HL-60/S4 treated with retinoic acid at 250 ng/mL for 4 days and 3 days (cell line): ENCODE measurements around the gene DCAF5.
"Not testable (repeated sequence)": the region's sequence is repeated elsewhere in the genome, so short reads cannot be mapped to it uniquely, and the experiment has no call there.

Experiments used
- in situ Hi-C: fragments of 300-500 bp; cut with MboI; formaldehyde crosslinking; loops from 2 replicates; pipeline ENCODE4 v1.7.0; 2022; ENCODE audit warnings: low sequenced_read_pairs

The DCAF5 gene, protein sequence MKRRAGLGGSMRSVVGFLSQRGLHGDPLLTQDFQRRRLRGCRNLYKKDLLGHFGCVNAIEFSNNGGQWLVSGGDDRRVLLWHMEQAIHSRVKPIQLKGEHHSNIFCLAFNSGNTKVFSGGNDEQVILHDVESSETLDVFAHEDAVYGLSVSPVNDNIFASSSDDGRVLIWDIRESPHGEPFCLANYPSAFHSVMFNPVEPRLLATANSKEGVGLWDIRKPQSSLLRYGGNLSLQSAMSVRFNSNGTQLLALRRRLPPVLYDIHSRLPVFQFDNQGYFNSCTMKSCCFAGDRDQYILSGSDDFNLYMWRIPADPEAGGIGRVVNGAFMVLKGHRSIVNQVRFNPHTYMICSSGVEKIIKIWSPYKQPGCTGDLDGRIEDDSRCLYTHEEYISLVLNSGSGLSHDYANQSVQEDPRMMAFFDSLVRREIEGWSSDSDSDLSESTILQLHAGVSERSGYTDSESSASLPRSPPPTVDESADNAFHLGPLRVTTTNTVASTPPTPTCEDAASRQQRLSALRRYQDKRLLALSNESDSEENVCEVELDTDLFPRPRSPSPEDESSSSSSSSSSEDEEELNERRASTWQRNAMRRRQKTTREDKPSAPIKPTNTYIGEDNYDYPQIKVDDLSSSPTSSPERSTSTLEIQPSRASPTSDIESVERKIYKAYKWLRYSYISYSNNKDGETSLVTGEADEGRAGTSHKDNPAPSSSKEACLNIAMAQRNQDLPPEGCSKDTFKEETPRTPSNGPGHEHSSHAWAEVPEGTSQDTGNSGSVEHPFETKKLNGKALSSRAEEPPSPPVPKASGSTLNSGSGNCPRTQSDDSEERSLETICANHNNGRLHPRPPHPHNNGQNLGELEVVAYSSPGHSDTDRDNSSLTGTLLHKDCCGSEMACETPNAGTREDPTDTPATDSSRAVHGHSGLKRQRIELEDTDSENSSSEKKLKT

DNA sequence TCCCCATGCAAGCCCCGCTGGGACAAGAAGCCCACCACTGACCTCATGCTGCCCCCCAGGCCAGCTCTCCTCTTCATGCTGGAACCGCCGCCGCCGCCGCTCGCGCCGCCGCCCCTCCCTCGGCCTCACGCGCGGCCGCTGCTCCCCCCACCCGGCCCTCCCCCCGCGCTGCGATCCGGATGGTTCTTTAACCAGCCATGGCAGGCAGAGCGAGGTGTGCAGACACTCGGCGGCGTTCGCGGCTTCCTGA lies at the start of gene DCAF5:
Gene DCAF5 (minus strand): TSS at position 218 of the 250 bp plus-strand sequence. CDS start 141 bp downstream, at position 77.
- in situ Hi-C loops = no loop called here

DNA sequence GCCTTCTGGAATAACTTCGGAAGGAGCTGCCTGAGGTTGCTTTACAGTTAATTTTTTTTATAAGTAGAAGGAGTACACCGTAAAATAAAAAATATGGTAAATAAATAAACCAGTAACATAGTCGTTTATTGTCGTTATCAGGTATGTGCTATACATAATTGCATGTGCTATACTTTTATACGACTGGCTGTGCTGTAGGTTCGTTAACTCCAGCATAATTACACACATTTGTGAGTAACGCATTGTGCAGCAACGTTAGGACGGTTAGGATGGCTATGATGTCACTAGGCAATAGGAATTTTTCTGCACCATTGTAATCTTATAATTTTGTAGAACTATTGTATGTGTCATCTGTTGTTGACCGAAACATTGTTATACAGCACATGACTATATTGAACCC lies 46.9 kb upstream of the DCAF5 start:
- in situ Hi-C loops = no loop called here

DNA sequence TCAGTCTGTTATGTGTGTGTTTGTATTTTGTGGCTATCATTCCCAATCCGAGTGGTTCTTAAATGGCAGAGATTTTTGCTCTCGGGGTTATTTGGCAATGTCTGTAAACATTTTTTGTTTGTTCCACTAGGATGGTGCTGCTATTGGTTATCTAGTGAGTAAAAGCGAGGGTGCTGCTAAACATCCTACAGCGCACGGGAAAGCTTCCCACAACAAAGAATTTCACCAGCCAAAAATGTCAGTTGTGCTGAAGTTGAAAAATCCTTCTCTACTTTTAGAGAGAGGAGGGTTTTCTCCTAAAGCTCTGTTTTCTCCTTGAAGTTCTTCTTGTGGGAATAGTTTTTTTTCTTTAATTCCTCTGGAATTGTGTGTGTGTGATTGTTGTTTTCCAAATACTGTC lies 40.8 kb upstream of the DCAF5 start:
- in situ Hi-C loops = no loop called here

DNA sequence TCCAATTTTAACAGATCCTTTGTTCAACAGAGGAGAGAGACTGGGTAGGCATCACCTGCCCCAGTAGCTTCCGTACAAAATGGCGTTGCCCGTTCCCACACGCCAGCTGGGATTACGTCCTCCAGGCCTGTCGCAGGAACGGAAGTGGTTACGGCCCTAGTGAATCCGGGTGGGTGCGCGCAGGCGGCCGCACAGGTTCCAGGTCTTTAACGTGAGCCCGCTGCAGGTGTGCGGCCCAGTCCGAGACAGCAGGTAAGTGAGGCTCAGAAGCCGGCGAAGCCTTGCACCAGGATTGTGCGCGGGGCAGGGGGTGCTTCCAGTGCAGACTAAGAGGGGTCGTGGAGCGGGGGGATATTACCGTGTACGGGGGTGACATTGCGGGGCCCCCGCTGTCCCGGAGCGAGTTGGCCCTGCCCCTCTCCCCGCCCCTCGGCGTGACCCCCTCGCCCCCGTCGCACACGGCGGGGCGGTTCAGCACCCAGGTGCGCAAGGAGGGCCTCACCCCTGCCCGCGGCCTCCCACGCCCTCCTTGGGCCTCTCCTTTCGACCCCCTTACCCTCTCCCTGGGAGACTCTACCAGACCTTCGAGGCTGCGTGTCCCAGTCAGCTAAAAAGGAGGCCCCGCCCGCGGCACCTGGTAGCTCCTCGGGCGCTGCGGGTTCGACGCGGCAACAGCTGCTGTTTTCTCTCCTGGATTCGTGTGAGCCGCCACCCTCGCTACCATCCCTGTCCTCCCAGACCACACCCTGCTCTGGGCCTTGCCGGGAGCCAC lies 38.6 kb upstream of the DCAF5 start, which contains the start of gene EXD2:
Gene EXD2 (plus strand): TSS at position 159 of the 772 bp plus-strand sequence. CDS start 17,973 bp downstream, outside the sequence.
- in situ Hi-C loops = no loop called here

DNA sequence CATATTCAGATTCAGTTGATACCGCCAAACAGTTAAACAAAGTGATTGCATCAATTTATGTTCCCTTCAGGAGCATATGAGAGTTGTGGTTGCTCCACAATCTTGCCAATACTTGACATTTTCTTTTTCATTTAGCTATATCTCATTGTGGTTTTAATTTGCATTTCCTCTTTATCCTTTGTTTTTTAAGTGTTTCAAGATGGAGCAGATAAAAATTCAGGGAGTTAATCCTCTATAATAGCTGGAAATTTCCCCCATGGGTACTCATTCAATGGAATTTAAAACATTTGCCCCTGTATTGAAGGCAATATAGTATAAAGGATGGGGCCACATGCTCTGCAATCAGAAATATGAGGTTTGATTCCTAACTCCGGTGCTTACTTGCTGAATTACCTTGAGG lies 37.3 kb upstream of the DCAF5 start:
- in situ Hi-C loops = no loop called here

DNA sequence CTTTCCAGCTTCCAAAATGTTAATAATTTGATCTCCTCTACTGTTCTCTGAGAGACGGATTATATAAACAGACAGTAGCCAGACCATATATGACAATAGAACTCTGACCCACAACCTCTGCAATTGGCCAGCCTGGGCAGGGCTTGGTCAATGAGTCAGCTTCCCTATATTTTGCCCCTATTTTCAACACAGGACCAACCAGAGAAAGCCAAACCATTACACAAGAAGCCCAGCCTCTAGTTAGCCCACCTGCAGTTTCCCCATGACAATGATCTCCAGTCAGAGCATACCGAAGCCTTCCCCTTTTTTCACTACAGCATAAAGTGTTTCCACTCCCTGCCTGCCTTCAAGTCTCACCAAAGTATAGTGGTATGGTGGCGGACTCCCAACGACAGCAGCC lies 30.8 kb upstream of the DCAF5 start:
- in situ Hi-C loops = no loop called here

DNA sequence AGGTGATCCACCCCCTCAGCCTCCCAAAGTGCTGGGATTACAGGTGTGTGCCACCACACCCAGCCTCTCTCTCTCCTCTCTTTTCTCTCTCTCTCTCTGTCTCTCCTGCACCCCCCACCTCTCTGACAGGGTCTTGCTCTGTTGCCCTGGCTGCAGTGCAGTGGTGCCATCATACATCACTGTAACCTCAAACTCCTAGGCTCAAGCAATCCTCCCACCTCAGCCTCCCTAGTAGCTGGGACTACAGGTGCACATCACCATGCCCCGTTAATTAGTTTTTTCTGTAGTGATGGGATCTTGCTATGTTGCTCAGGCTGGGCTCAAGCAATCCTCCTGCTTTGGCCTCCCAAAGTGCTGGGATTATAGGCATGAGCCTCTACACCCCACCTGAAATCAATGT lies 29.7 kb upstream of the DCAF5 start:
- in situ Hi-C loops = not testable (repeated sequence)

DNA sequence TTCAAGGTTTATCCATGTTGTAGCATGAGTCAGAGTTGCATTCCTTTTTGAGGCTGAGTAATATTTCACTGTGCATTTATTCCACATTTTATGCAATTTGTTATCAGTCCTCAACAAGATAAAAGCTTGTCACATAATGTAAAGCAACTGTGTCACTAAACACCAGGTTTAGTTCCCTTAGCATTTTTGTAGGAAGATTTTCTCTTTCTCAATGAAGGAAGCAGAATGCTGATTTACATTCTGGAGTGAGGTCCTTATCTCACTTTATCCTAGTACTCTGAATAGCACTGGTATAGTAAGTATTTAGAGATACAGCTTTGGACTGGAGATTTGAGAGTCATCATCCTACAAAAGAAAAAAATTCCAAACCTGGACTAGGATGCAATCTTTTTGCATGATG lies 28.6 kb upstream of the DCAF5 start:
- in situ Hi-C loops = no loop called here

DNA sequence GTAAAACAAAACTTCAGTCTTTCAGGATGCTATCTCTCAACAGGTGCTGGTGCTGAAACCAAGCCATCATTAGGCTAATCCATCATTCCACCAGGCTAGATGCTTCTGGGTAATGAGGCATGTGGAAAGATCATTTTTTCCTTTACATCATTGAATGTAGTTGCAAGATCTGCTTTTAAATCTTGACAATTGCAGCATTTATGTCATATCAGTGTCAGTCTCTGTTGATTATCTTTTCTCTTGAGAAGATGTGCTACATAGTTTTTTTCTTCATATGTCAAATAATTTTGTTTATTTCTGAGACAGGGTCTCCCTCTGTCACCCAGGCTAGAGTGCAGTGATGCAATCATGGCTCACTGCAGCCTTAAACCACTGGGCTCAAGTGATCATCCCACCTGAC lies 22.2 kb upstream of the DCAF5 start:
- in situ Hi-C loops = no loop called here

DNA sequence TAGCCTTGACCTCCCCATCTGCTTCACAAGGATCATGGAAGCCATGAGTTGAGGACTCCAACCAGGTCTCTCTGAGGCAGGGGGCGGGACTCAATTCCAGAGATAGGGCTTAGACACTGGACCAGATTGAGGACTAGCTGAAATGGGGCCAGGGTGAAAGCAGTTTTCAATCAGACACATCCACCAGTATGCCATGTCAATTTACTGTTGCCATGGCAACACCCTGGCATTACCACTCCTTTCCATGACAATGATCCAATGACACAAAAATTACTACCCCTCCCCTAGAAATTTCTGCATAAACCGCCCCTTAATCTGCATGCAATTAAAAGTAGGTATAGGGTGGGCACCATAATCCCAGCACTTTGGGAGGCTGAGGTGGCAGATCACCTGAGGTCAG lies 18.6 kb upstream of the DCAF5 start:
- in situ Hi-C loops = no loop called here

DNA sequence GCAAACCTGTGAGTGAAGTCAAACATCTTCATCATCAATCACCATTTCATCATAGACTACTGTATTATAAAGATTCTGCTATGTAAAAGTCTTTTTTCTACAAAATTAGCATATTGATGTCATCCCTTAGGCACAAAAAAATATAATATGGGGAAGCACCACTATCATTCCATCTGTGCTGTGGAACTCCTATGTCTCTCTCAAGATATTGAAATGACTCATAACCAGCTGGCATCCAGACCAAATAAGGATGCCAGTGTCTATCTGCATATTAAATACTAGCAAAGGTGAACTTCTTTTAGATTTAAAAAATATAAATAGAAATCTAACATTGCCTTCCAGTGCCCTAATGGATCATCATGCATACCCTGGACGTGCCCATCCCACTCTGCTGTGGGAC lies 17.9 kb upstream of the DCAF5 start:
- in situ Hi-C loops = no loop called here

DNA sequence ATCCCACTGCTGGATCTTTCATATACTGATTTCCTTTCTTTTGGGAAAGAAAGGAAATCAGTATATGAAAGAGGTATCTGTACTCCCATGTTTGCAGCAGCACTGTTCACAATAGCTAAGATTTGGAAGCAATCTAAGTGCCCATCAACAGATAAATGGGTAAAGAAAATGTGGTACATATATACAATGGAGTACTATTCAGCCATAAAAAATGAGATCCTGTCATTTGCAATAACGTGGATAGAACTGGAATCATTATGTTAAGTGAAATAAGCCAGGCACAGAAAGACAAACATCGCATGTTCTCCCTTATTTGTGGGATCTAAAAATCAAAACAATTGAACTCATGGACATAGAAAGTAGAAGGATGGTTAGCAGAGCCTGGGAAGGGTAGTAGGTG lies 12.9 kb upstream of the DCAF5 start:
- in situ Hi-C loops = not testable (repeated sequence)

DNA sequence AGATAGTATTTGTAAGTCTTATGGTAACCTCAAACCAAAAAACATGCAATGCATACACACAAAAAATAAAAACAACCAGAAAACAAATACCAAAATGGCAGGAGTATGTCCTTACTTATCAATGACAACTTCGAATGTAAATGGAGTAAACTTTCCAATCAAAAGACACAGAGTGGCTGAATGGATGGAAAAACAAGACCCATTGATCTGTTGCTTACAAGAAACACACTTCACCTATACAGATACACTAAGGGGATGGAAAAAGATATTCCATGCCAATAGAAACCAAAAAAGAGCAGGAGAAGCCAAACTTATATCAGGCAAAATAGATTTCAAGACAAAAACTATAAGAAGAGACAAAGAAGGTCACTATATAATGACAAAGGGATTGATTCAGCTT lies 8.7 kb upstream of the DCAF5 start:
- in situ Hi-C loops = no loop called here

DNA sequence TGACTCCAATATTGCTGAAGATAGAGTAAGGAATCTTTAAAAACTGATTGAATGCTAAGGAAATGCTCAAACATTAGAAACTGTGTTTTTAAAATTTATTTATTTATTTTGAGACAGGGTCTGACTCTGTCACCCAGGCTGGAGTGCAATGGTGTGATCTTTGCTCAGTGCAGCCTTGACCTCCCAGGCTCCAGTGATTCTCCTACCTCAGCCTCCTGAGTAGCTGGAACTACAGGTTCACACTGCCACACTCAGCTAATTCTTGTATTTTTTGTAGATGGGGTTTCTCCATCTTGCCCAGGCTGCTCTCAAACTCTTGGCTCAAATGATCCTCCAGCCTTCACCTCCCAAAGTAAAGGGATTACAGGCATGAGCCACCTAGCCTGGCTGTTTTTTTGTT lies 3.3 kb upstream of the DCAF5 start:
- in situ Hi-C loops = no loop called here

DNA sequence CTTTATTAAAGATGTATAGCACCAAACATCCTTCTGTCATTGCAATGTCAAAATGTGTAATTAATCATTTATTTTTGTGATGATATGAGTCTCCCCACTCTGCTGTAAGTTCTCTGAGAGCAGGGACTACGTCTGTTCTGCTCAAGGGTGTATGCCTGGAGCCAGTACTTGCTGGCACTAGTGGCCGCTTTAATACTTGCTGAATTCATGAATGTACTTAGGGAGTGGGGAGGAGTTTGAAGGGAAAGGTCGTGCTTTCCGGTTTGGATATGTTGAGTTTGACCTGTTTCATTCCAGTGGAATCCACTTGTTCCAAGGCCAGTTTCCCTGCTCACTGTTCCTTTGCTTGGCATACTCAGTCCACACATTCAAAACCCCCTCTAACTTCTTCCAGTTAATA lies 1.9 kb upstream of the DCAF5 start:
- in situ Hi-C loops = no loop called here

DNA sequence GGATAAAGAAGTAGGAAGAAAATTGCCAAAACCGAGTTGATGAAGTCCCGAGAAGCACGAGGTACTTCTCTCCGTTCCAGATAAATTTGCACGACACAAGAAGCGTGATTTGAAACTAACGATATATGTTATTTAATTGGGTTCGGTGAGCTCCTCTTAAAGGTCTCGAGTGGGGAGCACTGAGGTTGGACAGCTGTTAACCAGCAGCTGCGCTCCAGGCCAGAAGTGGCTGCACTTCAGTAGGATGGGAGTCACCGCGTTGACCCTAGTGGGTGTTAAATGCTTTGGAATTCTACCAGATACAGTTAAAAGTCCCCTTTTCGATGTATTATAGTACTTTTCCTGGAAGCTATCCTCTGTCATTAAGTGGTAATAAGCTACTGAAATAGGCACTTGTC lies 953 bp upstream of the DCAF5 start:
- in situ Hi-C loops = no loop called here

DNA sequence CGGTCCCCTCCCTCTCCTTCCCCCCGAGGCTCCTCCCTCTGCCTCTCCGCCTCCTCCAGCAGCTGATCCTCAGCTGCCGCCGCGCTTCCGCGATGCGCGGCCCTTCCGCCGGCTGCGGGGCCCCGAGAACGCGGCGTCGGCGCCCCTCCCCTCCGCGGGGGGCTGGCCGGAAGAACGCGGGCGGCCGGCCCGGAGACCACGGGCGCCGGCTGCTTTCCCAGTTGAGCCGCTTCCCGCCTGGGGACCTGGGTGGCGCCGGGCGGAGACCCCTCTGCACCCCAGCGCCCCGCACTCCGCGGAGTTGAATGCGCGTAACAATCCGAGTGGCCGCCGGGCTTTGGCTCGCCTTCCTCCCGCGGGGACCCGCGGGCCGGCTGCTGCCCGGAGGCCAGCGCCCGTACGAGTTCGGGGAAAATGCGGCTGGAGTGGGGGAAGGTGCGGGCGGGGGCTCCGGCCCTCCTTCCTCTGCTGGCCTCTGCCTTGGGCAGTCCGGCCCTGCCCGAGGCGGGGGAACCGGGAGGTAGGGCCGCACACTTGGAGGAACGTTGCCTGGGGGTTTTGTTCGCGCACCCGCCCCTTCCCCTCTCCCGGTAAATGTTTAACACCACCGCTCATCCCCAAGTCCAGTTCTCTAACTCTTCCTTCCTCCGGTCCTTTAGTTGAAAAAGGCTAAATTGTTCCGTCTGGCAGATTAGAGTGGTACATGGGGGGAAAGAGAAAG lies 393 bp upstream of the DCAF5 start:
- in situ Hi-C loops = no loop called here

DNA sequence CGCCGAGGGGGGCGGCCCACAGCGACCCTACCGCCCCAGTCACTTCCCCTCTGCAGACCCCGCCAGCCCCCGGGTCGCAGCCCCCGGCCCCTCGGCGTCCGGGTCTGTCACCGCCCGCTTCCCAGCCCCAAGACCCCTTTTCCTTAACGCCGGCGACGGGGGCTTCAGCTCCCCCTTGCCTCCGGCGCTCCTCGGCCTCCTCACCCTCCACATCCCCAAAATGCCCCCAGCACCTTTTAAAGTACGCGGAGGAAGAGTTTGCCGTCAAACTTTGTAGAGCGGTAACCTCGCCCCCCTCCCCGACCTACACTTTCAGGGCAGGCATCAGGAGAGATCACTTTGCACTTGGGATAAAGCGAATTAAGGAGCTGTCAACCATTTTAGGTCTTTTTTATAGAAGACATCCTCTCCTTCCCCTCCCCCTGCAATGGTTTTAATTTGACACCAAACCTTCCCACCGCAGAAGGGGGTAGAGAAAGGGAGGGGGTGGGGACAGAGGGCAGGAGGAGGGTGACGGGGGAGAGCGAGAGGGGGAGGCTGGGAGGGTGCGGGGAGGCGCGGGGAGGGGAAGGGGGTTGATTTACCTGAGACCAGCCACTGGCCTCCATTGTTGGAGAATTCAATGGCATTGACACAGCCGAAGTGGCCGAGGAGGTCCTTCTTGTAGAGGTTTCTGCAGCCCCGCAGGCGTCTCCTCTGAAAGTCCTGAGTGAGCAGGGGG lies 578 bp downstream of the DCAF5 start:
- in situ Hi-C loops = no loop called here

DNA sequence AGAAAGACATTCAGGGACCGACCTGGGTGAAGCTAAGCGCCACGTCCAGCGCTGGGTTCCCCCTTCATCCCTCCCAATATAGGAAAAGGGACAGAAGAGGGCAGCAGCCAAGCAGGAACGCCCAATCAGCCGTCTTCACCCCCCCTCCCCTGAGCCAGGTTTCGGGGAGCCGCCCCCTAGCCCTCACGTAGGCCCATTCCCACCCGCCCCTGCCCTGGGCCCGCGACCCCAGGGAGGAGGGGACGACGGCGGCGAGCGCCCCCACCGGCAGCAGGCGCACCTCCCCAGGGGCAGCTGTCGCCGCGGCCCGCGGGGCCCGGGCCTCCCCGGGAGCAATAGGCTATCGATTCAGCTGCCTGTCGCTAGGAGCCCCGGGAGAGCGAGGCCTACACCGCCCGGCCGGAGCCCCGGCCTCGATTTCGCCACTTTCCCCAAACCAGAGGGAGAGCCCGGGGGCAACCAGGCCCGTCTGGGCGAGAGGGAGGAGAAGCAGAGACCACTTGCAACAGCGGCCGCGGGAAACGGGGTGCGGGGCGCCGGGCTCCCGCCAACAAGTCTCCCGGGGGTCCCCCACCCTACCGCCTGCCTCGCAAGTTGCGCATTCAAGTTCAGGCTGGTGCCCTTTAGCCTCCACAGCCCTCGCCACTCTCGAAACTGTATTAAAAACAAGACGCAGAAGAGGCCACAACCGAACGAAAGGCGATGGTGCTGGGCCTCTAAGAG lies 1.3 kb downstream of the DCAF5 start:
- in situ Hi-C loops = no loop called here
